Medulla oblongata (tissue), 1 donor: ENCODE data around the gene CSTB.

Experiments used
- DNase-seq: peaks from one replicate; pipeline ENCODE4 v3.0.0-alpha.2; 2015; ENCODE audit errors: extremely low spot score

The CSTB gene

DNA sequence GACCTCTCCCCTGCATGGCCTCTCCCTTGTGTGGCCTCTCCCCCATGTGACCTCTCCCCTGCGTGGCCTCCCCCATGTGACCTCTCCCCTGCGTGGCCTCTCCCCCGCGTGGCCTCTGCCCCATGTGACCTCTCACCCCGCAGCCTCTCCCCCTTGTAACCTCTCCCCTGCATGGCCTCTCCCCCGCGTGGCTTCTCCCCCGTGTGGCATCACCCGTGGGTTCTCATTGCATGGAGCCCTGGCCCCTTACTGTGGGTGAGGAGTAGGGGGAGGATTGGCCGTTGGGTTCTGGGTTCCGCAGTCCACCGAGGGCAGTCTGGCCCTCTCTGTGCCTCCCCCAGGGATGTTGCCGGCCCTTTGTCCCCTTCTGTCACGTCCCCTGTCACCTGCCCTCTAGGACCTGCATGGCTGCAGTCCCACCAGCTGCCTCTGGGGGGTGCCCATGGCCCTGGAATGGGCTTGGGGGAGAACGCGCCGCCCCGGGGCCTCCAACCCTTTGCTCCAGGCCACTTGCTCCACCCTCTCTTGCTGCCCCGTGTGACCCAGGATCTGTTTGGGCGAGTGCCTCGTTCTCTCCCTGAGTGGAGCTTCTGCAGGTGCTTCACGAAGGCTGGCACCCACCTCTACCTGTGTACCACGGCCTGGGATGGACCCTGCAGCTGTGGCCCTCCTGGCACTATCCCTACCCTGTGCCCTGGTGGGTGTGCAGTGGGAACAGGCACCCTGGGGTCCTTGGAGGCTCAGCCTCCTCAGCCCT is 34.6 kb upstream of the CSTB start:
- DNase-seq: peak; percentile 82

DNA sequence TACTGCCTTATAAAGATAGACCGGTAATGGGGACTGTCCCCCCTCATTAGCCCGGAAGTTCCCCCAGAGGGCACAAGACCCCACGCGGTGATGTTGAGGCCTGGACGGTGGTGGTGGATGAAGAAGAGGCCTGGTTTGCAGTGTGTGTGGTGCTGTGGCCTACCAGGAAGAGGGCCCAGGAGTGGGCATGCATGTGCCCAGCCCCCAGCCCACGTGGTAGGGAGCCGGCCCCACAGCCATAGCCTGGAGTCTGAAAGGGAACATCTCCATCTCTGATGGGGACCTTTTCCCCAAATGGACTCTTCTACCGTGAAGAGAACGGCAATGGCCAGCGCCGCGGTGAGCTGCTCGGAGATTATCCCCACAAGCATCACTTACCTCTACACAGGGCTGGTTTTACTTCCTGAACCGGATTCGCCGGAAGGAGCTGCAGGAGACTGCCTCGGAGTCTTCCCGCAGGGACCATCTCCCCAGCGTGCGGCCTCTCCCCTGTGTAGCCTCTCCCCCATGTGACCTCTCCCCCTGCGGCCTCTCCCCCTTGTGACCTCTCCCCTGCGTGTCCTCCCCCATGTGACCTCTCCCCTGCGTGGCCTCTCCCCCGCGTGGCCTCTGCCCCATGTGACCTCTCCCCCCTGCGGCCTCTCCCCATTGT is 33.9 kb upstream of the CSTB start:
- no peak for DNase-seq

DNA sequence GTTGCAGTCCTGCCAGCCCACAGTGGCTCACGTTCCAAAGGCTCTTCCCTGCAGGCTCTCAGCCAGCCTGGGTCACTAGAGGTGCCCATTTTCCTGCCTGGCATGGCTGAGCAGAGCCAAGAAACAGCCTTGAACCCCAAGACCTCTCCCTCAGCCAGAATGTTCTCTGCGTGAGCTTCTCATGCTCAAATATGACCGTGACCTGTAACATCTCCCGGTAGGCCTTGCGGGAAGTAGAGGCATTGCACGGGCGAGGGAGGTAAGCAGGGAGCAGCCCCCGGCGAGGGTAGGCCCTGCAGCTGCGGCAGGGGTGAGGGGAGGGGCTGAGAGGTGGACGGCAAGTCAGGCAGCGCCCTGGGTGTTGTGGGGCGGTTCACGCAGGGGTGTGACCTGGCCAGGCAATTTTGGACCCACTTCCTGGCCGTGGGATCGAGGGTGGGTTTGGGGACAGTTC is 33.3 kb upstream of the CSTB start:
- no peak for DNase-seq

DNA sequence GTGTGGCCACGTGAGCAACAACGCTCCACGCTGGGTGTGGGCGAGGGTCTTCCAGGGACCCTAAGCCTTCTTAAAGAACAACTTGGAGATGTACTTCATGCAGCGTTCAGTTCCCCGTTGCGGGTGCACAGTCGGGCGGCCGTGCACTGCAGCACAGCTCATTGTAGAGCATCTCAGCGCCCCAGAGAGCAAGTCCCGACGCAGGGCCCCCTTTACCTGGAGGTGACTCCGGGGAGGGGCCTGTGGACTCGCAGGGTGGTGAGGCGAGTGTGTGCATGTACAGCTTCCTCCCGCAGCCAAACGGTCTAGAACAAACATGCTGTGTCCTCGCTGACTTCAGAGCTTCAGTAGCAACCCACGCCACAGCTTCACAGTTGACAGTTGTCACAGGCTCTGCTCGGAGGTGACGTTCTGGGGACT is 32.7 kb upstream of the CSTB start:
- no peak for DNase-seq

DNA sequence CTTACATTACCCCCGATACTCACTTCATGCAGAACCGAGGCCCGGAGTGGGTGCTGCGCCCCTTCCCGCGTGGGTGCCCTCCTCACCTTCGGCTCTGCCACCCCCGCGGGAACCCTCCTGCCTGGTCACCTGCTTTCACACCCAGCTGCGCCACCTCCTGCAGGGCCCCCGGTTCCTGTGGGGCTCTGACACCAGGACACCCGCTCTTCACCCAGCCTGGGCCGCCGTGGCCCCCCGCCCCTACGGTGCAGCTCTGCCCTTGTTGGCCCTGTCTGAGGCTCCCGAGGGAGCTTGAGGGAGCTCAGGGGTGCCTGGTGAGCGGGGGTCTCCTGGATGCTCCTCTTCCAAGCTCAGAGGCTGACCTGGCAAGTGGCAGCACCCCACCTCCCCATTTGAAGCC is 32.3 kb upstream of the CSTB start:
- no peak for DNase-seq

DNA sequence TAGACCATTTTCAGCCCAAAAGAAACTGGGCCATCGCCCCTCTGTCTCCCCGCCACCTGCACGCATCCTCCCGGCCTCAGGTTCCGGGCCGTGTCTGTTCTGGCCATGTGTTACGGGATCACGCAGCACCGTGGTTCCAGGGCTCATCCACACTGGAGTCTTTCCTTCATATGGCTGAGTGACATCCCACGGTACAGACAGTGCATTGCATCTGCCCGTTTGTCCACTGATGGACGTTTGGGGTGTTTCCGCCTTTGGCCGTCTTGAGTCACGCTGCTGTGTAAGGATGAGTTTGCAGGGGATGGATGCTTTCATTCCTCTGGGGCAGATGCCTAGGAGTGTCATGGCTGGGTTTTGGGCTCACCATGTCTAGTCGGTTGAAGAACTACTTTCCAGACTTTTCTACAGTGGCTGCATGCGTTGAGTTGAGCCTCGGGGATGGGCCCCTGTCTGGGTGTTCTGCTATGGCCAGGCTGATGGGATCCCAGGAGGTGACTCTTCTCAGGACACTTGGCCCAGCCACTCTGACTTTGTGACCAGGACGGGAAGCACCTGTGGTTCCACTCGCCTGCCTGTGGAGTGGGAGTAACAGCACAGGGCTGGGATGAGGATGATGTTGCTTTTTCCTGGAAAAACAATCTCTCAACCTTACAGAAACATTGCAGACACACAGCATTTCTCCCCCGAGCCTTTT is 30.1 kb upstream of the CSTB start:
- DNase-seq: no peak

DNA sequence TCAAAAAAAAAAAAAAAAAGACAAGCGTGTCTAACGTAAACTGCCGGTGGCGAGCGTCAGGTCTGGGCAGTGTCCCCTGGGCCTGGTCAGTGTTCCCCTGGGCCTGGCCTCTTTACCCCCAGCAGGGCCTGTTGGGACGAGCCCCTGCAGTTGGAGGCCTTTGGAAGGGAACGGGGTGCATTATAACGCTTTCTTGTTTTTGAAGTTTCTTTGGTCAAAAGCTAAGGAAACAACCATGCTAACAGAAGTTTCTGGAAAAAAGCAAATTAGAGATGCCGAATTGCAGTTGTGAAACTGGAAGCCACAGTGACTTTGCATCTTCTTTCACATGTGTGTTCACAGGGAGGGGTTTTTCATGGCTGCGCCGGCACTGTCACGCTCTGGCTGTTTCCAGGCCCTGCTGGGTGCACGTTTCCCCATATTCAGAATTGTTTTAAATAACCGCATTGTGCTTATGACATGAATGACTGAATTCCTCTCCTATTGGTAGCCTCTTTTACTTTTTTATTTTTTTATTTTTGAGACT is 29.2 kb upstream of the CSTB start:
- no peak for DNase-seq

DNA sequence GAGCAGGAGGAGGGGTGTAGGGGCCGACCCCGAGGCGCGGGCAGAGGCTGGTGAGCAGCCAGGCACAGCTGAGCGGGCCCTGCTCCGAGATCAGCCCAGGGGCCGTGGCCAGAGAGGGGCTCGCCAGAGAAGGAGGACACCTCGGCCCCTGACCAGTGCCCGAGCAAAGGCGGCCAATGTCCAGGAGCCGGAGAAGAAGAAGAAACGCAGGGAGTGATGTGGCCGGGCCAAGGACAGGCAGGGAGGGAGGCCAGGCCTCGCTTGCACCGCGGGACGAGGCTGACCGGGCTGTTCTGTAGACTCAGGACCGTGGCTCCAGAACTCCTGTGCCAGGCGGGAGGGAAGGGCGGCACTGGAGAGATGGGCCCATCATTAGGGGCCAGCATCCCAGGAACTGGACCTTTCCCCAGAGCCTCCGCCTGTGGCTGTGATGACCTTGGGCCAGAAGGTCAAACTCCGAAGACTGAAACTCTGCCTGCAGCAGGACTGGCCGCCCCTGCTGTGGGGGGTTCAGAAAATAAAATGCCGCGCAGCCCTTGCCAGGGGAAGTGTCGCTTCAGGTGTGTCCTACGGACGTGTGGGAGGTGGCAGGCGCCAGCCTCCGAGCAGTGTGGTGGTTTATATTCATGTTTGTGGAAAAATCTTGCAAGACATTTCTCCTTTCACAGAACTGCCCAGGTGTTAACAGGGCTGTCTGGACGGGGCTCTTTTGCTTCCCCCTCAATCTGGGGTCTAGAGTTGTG is 27.6 kb upstream of the CSTB start:
- no peak for DNase-seq

DNA sequence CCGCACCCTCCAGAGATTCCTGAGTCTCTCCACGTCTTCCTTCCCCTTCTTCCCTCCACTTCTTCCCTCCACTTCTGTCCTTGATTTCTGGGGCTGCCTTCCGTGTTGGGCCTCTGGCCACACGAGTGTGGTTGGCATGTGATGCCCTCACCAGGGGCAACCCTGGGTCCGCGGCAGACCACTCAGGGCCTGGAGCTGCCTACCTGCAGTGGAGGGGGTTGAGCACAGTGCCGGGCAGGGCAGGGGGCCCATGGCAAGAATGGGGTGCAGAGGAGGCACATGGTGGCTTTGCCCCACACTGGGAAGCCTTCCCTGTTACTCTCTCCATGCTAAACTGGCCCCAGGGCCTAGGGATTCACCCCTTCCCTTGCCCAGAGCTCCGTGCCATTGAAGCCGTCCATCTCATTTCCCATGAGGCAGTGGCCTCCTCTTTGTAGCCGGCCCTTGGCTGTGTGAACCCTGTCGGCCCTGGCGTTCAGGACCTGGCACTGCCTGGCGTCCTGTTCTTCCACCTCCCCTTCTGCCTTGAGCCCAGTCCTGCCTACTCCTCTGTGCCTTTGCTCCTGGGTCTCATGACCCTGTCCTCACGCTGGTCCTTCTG is 26.7 kb upstream of the CSTB start:
- DNase-seq: no peak

DNA sequence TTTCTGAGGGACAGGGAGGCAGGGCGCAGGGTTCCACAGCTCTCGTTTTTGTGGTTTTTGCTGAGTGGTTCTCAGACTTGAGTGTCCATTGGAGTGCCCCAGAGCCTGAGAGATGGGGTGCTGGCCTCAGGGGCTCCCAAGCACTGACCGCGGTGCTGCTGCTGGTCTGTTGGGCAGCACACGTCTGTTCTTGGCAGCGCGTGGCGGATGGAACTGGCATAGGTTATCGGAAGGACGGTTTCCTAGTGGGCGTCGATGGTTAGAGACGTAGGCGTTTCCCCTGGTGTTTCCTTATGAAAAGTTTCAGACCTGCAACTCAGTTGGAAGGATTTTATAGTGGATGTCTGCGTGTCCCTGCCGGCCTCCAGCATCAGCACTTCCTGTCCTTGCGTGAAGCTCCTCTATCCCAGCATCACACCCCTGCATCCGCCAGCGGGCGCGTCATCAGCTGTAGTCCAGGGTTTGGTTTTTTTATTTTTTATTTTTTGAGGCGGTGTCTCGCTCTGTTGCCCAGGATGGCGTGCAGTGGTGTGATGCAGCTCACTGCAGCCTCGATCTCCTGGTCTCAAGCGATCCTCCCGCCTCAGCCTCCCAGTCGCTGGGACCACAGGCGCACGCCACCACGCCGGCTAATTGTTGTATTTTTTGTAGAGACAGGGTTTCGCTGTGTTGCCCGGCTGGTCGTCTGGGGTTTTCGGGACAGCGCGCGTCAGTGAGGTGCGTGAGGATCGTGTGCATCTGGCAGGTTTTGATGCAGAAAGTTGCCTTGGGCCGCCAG is 25.1 kb upstream of the CSTB start:
- no peak for DNase-seq

DNA sequence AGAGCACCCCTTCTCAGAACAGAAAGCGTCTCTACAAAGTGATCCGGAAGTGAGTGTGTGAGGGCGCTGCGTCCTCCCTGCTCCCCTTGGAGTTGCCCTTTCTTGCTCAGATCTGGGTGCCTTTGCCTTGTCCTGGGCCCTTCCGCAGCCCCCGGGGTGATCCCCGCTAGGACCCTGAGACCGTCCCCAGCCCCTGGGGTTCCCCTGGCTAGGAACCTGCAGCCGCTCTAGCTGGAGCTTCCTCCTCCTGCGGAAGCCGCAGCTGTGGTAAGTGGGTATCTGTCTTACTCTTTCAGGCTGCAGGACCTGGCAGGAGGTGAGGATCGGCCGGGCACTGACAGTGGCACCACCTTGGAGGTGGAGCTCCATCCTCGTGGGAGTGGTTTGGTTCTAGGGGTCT is 24.5 kb upstream of the CSTB start:
- no peak for DNase-seq

DNA sequence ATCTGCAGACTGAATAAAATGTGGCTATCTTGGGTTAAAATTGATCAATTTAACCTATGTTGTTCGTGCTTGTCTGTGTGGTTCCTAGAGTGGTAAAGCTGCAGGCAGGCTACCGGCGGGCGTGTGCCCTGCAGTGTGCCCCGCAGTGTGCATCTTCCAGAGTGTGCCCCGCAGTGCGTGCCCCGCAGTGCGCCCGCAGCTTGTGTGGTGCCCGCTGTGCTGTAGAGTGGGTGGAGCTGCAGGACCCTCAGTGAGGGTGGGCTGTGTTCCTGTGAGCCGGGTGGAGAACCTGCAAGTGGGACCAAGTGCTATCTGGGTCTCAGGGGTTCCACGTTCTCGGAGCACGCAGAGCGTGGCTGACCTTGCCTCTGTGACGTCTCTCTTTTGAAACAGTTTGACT is 24.0 kb upstream of the CSTB start:
- DNase-seq: no peak

DNA sequence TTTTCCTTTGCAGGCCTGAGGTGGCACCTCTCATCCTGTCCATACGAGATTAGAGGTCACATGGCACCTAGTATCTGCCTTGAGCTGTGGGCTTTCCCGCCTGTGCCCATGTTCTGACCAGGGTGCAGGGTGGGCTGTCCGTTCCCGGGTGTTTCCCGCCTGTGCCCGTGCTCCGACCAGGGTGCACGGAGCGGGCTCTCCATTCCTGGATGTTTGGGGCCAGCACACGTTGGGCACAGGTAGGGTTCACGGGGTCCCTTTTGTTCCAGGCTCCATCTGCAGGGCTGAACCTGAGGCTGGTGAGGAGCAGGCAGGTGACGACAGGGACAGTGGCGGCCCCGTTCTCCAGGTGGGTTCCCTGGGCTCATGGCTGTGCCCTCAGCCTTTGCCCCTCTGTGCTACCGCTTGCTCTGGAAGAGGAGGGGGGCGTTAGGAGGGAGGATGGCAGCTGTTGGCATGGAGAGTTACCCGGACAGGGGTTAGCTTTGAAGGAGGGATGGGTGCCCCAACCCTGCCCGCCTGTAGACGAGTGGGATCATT is 23.3 kb upstream of the CSTB start:
- no peak for DNase-seq

DNA sequence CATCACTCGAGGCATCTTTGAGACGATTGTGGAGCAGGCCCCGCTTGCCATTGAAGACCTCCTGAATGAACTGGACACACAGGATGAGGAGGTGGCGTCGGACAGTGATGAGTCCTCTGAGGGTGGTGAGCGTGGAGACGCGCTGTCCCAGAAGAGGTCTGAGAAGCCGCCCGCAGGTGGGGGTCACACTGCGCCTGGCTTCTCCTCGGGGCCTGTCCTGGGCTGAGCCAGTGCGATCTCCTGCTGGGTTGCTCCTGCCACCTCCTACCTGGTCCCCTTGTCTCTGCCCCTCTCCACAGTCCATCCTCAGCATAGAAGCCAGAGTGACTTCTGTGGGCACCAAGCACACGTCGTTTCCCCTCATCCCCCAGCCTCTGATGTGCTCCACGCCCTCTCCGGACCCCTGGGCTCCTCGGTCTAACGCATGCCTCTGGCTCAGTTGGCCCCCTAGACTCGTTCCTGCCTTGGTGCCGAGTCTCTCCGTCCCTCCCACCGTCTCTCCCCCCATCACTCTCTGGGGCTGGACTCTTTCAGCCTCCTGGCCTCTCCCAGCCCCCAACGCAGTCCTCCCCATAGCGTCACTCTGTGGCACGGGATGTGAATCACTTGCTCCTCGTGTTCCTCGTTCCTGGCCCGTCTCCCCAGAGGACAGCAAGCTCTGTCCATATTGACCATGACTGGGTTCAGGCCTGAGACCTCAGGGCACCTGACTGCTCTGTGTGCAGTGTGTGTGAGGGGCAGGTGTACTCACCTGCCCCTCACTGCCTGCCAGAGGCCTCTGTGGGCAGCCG is 22.0 kb upstream of the CSTB start:
- no peak for DNase-seq

DNA sequence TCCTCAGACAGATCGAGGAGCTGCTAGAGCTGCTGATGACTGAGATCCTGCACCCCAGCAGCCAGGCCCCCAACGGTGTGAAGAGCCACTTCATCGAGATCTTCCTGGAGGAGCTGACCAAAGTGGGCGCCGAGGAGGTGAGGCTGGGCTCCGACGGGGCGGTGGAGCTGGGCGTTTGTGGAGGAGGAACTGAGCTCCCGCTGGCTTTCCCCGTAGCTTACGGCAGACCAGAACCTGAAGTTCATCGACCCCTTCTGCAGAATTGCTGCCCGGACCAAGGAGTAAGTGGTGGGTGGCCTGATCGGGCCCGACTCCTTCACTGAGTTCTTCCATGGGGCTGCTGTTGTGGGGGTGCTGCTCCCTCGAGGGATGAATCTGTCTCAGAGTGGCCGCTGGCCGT is 21.3 kb upstream of the CSTB start:
- no peak for DNase-seq

DNA sequence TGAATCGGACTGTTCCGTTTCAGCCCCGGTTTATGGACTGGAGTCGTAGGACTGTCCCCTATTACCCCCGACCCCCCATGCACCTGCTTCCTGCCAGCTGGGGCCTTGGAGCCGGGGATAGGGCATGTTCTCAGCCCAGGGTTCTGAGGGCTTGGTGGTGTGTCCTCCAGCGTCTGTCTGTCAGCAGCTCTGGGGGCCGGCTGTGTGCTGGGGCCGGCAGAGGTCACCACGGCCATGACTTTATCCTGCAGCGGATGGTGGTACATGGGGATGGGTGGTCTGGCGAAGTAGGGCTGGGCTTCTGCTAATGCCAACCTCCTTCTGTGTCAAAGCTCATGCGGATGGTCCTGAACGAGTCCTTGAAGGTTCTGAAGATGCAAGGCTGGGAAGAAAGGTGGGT is 18.7 kb upstream of the CSTB start:
- no peak for DNase-seq

DNA sequence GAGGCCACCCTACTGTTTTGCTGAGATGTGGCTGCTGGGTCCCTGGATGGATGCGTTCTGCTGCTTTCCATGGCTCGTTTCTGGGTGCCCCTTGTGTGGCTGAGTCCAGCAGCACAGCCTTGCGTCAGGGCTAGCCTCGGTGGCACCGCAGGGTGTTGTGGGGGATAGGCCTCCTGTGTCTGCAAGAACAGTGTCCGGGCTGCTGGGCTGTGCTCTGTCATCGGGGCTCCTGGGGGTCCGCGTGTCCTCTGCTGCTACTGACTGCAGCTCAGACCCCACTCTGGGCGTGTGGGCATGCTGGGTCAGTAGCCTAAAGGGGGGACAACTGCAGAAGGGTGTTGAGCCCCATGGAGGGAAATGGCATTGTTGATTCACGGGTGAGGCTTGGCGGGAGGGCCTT is 18.2 kb upstream of the CSTB start:
- DNase-seq: no peak

DNA sequence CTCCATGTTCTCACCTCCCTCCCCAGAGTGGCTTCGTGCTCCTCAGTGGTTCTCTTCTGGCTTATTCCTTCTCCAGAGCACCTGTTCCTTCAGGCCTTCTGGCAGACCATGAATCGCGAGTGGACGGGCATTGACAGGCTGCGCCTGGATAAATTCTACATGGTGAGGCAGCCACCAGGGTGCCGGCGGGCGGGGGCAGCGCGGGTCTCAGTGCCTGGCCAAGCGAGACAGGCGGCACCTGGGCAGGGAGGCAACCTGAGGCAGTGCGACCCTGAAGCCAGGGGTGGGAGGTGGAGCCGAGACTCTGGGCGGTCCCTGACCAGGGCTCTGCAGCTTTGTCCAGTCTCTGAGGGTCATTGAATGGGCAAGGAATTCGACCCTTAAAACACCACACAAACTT is 17.1 kb upstream of the CSTB start:
- DNase-seq: no peak

DNA sequence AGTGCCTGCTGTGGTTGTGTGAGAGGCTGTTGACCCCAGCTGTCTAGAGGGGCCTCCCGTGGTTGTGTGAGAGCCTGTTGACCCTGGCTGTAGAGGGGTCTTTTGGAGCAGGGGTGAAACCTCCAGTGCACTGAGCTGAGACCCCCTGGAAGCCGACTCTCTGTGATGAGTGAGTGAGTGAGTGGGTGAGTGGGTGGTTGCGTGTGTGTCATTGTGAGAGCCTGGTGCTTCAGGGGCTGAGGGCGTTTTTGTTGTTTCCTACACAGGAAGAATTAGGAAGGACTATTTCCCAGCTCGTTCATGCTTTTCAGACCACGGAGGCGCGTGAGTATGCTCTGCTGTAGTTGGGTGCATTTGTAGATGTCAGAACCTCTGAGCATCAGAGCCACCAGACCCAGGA is 16.3 kb upstream of the CSTB start:
- DNase-seq: no peak

DNA sequence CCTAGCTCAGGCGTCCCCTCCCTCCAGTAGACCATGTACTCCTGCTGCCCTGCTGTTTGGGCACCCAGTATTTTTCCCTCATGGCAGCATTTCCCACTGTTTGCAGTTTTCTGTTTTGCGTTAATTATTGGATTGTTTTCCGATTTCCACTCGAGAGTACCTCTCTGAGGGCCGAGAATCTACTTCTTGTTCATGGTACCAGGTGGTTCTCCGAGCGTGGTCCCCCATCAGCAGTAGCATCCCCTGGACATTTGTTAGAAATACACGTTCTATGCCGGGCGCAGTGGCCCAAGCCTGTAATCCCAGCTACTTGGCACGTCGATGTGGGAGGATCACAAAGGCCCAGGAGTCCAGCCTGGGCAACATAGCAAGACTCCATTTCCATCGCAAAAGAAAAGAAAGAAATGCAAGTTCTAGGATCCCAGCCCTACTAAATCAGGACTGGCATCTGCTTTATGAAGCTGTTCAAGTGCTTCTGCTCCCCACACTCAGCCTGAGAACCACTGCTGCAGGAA is 14.0 kb upstream of the CSTB start:
- no peak for DNase-seq
